HepG2 (cell line): ENCODE results near the gene DRAM1. TPM values are rescaled to one million over a fixed set of nuclear protein-coding genes. Genes with fewer than 3 reads are reported as not detected.

Experiments used
- ATAC-seq: fragments of 200-7000 bp; cut with Tn5 transposase; 3 replicates; pipeline ENCODE4 v1.9.1; 2020; ENCODE audit warnings: mild to moderate bottlenecking, moderate library complexity
- BruUV-seq: library from RNA; stranded (reverse); fragments of 400-500 nt; replicated peaks from 2 replicates; lab custom pipeline; 2021; lab: Mats Ljungman, UMichigan
- CTCF ChIA-PET: fragments of 300-600 bp; formaldehyde crosslinking; extraction: SDS; loops from one replicate; lab custom pipeline; 2021; ENCODE audit warnings: low total read pairs, inconsistent platforms, low intra/inter-chr PET ratio; lab: Yijun Ruan, JAX
- POLR2A ChIA-PET: fragments of 350-600 bp; sonication (Branson Sonifier 250); formaldehyde crosslinking; loops from one replicate; lab custom pipeline; 2020; ENCODE audit warnings: antibody characterized with exemption, inconsistent platforms; lab: Yijun Ruan, JAX
- DNase-seq: peaks from one replicate; pipeline ENCODE4 v3.0.0-alpha.2; 2015; ENCODE audit warnings: low spot score
- FAIRE-seq: peaks from 3 replicates; lab custom pipeline; 2011; peaks lifted over from hg19 to GRCh38; lab: Jason Lieb, UNC
- H2AFZ ChIP-seq: one replicate; pipeline ENCODE4 v1.6.1; 2011; ENCODE audit warnings: low read length, inconsistent platforms
- H3K27ac ChIP-seq: fragments of 300-600 bp; 3 replicates; pipeline ENCODE4 v1.8.0; 2011; ENCODE audit warnings: mixed run types, mild to moderate bottlenecking, mixed read lengths, low read length, inconsistent platforms; ENCODE audit not compliant: insufficient read depth; ENCODE audit errors: extremely low read length
- H3K27me3 ChIP-seq, 2 experiments: fragments of 200-600 bp in 1 of 2; 2 replicates in 1 of 2; 3 replicates in 1 of 2; pipeline versions ENCODE4 v1.6.0 to v1.8.0; 2011; ENCODE audit warnings: low read length in 2 of 2, mild to moderate bottlenecking in 2 of 2, moderate library complexity in 2 of 2, inconsistent platforms in 1 of 2; ENCODE audit not compliant: insufficient read depth in 2 of 2, control insufficient read depth in 1 of 2
- H3K36me3 ChIP-seq, 2 experiments: fragments of 200-600 bp in 1 of 2; replicated peaks in 1 of 2; 2 replicates in 1 of 2; 3 replicates in 1 of 2; pipeline versions ENCODE4 v1.5.1 to v1.8.0; 2011; ENCODE audit warnings: low read length in 2 of 2, inconsistent platforms in 1 of 2; ENCODE audit not compliant: insufficient read depth in 2 of 2, control insufficient read depth in 1 of 2
- H3K4me1 ChIP-seq: 2 replicates; pipeline ENCODE4 v1.5.1; 2012; ENCODE audit warnings: low read length, inconsistent platforms; ENCODE audit not compliant: insufficient read depth
- H3K4me2 ChIP-seq: 2 replicates; pipeline ENCODE4 v1.6.0; 2011; ENCODE audit warnings: low read depth, low read length, inconsistent platforms
- H3K4me3 ChIP-seq, 3 experiments: fragments of 200-600 bp in 1 of 3; sonication (generic), shearing (Covaris generic) in 1 of 3; replicated peaks in 1 of 3; 2 replicates each; pipeline ENCODE4 v1.5.1; 2011 to 2016; ENCODE audit warnings: low read length in 3 of 3, inconsistent platforms in 2 of 3, low read depth in 2 of 3, mild to moderate bottlenecking in 2 of 3, control low read depth in 1 of 3, mixed read lengths in 1 of 3; ENCODE audit not compliant: insufficient read depth in 1 of 3
- H3K79me2 ChIP-seq: one replicate; pipeline ENCODE4 v1.6.1; 2011; ENCODE audit warnings: low read length, inconsistent platforms; ENCODE audit not compliant: insufficient read depth
- H3K9ac ChIP-seq: 2 replicates; pipeline ENCODE4 v1.6.0; 2011; ENCODE audit warnings: mild to moderate bottlenecking, low read depth, low read length, inconsistent platforms; ENCODE audit not compliant: insufficient read depth
- H3K9me3 ChIP-seq: 2 replicates; pipeline ENCODE4 v1.5.1; 2012; ENCODE audit warnings: mild to moderate bottlenecking, low read length
- H4K20me1 ChIP-seq: 2 replicates; pipeline ENCODE4 v1.6.0; 2011; ENCODE audit warnings: inconsistent platforms, mild to moderate bottlenecking, low read length, moderate library complexity; ENCODE audit not compliant: insufficient read depth
- BRD4 ChIP-seq: sonication (generic); formaldehyde crosslinking; IDR thresholded peaks from 2 replicates; pipeline ENCODE4 v1.4.0; 2020; ENCODE audit warnings: missing genetic modification reagents
- MAZ ChIP-seq, 2 experiments: sonication (generic) in 1 of 2; formaldehyde crosslinking in 1 of 2; IDR thresholded peaks; 2 replicates each; pipeline versions ENCODE4 v1.5.0 to v1.6.1; 2012 to 2020; ENCODE audit warnings: low read depth in 2 of 2, mild to moderate bottlenecking in 2 of 2, borderline replicate concordance in 1 of 2, improper control_type of control experiment in 1 of 2, low read length in 1 of 2, missing genetic modification reagents in 1 of 2, moderate library complexity in 1 of 2
- RARA ChIP-seq: IDR thresholded peaks from 2 replicates; pipeline ENCODE4 v1.6.1; 2016; ENCODE audit warnings: missing genetic modification reagents, missing compliant biosample characterization
- SIX4 ChIP-seq: sonication (generic); formaldehyde crosslinking; IDR thresholded peaks from 2 replicates; pipeline ENCODE4 v1.4.0; 2020; ENCODE audit warnings: missing genetic modification reagents
- YEATS4 ChIP-seq: sonication (generic); formaldehyde crosslinking; IDR thresholded peaks from 2 replicates; pipeline ENCODE4 v1.4.0; 2020; ENCODE audit warnings: missing genetic modification reagents, borderline replicate concordance
- ZMYM3 ChIP-seq: sonication (generic); formaldehyde crosslinking; IDR thresholded peaks from 2 replicates; pipeline ENCODE4 v1.5.1; 2020; ENCODE audit warnings: mild to moderate bottlenecking, missing genetic modification reagents
- ZNF121 ChIP-seq: sonication (generic); formaldehyde crosslinking; IDR thresholded peaks from 2 replicates; pipeline ENCODE4 v1.5.0; 2020; ENCODE audit warnings: mild to moderate bottlenecking, missing genetic modification reagents
- ZNF18 ChIP-seq: sonication (generic); formaldehyde crosslinking; IDR thresholded peaks from 2 replicates; pipeline ENCODE4 v1.8.0; 2022; ENCODE audit warnings: mild to moderate bottlenecking, missing genetic modification reagents; ENCODE audit not compliant: insufficient replicate concordance
- ZNF546 ChIP-seq: sonication (generic); formaldehyde crosslinking; conservative IDR thresholded peaks from 2 replicates; pipeline ENCODE4 v1.8.1; 2023; ENCODE audit warnings: mild to moderate bottlenecking, missing genetic modification reagents
- WGBS: methylation state at CpG from one replicate; pipeline ENCODE4 v1.1.6; 2017; ENCODE audit warnings: low lambda C conversion rate; 5-methylcytosine and 5-hydroxymethylcytosine counted together
- in situ Hi-C: cut with HindIII; loops from 2 replicates; pipeline ENCODE4 v1.10.0; 2017; ENCODE audit warnings: low pct_unique_long_range_greater_than_20kb; ENCODE audit not compliant: extremely low pct_ligation_motif_present
- intact Hi-C: fragments of 100-400 bp; cut with micrococcal nuclease; formaldehyde crosslinking; loops from one replicate; pipeline ENCODE4 v1.10.0; 2022; ENCODE audit not compliant: unreplicated experiment
- polyA plus RNA-seq, 8 experiments: library from polyadenylated mRNA; depleted of rRNA in 3 of 8; stranded (reverse) in 7 of 8; unstranded in 1 of 8; fragments of >200 nt; fragmentation: Illumina TruSeq in 4 of 8; extraction: Trizol in 4 of 8; gene quantifications; 2 replicates each; pipeline versions ENCODE4 v1.2.1 to v1.2.3, GENCODE V29; 2011 to 2016; ENCODE audit warnings: low read depth in 4 of 8, missing spikeins in 1 of 8, mixed read lengths in 1 of 8; ENCODE audit not compliant: insufficient read depth in 1 of 8
- total RNA-seq, 5 experiments: library from RNA; depleted of rRNA; stranded (reverse); fragments of >200 nt; fragmentation: Illumina TruSeq; extraction: Trizol; gene quantifications; 2 replicates each; pipeline ENCODE4 v1.2.3, GENCODE V29; 2016; ENCODE audit warnings: low read depth in 1 of 5
- TF ChIP-seq, protein P1 (sequence below): sonication (generic); formaldehyde crosslinking; IDR thresholded peaks from 2 replicates; pipeline ENCODE4 v1.8.0; 2022; ENCODE audit warnings: missing genetic modification reagents, mild to moderate bottlenecking, moderate library complexity, borderline replicate concordance
- TF ChIP-seq, protein P2 (sequence below): sonication (generic); formaldehyde crosslinking; IDR thresholded peaks from 2 replicates; pipeline ENCODE4 v1.5.0; 2020; ENCODE audit warnings: mild to moderate bottlenecking, missing genetic modification reagents, borderline replicate concordance

Gene DRAM1
- total and polyA plus RNA-seq, 2 of the 13 experiments (the other 11 are each of a cell fraction or from before 2014, with no cell fraction given): 20.9 to 32.6 TPM

GRCh38 chr12:101877806-101878242 is 444 bp downstream of the DRAM1 start:
- no peaks in the 10 kb centered on the region for H4K20me1 ChIP-seq
- H3K4me1 ChIP-seq: peaks cover 60% of the 10 kb centered on the region
- H3K9ac ChIP-seq: peak overlapping the region; percentile 88
- DNase-seq (no peak), ATAC-seq (peak; percentile 53), FAIRE-seq (no peak)
- ChIA-PET POLR2A (interaction anchor here (0.9 to 1.8 kb wide), 3 partner anchors 11 to 47 kb away, joined by 6 to 13 read pairs (median 6); partner anchors contain the start of gene GNPTAB), CTCF (no interaction called here)
- H3K27me3 ChIP-seq: no peaks in the 10 kb centered on the region; a peak in 1 of 5 replicates
- H3K79me2 ChIP-seq: peaks cover 34% of the 10 kb centered on the region
- H2AFZ ChIP-seq: peak overlapping the region; percentile 39
- H3K36me3 ChIP-seq: peaks cover 0 to 4% of the 10 kb centered on the region in 2 experiments; a peak in 1 of 5 replicates
- H3K9me3 ChIP-seq: no peaks in the 10 kb centered on the region
- intact Hi-C loops: loop anchor here (2.0 kb wide), 1 partner anchor 31 kb away; no protein-coding TSS in a partner anchor
- peak overlapping the region; percentile 94 for H3K4me2 ChIP-seq
- peak overlapping the region; percentile 81 to 89 (median 85) for H3K4me3 ChIP-seq
- H3K27ac ChIP-seq: peak overlapping the region; percentile 93
- no TSS peak for BruUV-seq
- WGBS: 3% methylated on average over 7 of the region's 24 CpGs
- in situ Hi-C loops: no loop called here
- 0 out of 2 replicates have a peak, but pooled peaks have one; percentile 9 for TF ChIP-seq BRD4 (CRISPR knock-in tag)
- no peak for TF ChIP-seq ZNF121 (CRISPR knock-in tag)
- no peak for TF ChIP-seq RARA
- peak; percentile 50 for TF ChIP-seq ZMYM3 (CRISPR knock-in tag)
- TF ChIP-seq YEATS4 (CRISPR knock-in tag): no peak
- TF ChIP-seq, protein P1, sequence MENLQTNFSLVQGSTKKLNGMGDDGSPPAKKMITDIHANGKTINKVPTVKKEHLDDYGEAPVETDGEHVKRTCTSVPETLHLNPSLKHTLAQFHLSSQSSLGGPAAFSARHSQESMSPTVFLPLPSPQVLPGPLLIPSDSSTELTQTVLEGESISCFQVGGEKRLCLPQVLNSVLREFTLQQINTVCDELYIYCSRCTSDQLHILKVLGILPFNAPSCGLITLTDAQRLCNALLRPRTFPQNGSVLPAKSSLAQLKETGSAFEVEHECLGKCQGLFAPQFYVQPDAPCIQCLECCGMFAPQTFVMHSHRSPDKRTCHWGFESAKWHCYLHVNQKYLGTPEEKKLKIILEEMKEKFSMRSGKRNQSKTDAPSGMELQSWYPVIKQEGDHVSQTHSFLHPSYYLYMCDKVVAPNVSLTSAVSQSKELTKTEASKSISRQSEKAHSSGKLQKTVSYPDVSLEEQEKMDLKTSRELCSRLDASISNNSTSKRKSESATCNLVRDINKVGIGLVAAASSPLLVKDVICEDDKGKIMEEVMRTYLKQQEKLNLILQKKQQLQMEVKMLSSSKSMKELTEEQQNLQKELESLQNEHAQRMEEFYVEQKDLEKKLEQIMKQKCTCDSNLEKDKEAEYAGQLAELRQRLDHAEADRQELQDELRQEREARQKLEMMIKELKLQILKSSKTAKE (CRISPR knock-in tag): peak; percentile 23; the same call in 1 of the 2 replicates
- peak; percentile 1; the same call in 1 of the 2 replicates for TF ChIP-seq SIX4
- TF ChIP-seq ZNF546 (CRISPR knock-in tag): peak; percentile 17; the same call in 1 of the 2 replicates
- TF ChIP-seq ZNF18 (CRISPR knock-in tag): peak; percentile 45
- no peak for TF ChIP-seq MAZ (IDR thresholded peaks at IDR 0.05; ENCODE audit: borderline replicate concordance, low read depth, low read length)
- TF ChIP-seq MAZ (CRISPR knock-in tag; IDR thresholded peaks at IDR 0.05; ENCODE audit: low read depth): peak; percentile 6; the same call in 1 of the 2 replicates
- TF ChIP-seq, protein P2, sequence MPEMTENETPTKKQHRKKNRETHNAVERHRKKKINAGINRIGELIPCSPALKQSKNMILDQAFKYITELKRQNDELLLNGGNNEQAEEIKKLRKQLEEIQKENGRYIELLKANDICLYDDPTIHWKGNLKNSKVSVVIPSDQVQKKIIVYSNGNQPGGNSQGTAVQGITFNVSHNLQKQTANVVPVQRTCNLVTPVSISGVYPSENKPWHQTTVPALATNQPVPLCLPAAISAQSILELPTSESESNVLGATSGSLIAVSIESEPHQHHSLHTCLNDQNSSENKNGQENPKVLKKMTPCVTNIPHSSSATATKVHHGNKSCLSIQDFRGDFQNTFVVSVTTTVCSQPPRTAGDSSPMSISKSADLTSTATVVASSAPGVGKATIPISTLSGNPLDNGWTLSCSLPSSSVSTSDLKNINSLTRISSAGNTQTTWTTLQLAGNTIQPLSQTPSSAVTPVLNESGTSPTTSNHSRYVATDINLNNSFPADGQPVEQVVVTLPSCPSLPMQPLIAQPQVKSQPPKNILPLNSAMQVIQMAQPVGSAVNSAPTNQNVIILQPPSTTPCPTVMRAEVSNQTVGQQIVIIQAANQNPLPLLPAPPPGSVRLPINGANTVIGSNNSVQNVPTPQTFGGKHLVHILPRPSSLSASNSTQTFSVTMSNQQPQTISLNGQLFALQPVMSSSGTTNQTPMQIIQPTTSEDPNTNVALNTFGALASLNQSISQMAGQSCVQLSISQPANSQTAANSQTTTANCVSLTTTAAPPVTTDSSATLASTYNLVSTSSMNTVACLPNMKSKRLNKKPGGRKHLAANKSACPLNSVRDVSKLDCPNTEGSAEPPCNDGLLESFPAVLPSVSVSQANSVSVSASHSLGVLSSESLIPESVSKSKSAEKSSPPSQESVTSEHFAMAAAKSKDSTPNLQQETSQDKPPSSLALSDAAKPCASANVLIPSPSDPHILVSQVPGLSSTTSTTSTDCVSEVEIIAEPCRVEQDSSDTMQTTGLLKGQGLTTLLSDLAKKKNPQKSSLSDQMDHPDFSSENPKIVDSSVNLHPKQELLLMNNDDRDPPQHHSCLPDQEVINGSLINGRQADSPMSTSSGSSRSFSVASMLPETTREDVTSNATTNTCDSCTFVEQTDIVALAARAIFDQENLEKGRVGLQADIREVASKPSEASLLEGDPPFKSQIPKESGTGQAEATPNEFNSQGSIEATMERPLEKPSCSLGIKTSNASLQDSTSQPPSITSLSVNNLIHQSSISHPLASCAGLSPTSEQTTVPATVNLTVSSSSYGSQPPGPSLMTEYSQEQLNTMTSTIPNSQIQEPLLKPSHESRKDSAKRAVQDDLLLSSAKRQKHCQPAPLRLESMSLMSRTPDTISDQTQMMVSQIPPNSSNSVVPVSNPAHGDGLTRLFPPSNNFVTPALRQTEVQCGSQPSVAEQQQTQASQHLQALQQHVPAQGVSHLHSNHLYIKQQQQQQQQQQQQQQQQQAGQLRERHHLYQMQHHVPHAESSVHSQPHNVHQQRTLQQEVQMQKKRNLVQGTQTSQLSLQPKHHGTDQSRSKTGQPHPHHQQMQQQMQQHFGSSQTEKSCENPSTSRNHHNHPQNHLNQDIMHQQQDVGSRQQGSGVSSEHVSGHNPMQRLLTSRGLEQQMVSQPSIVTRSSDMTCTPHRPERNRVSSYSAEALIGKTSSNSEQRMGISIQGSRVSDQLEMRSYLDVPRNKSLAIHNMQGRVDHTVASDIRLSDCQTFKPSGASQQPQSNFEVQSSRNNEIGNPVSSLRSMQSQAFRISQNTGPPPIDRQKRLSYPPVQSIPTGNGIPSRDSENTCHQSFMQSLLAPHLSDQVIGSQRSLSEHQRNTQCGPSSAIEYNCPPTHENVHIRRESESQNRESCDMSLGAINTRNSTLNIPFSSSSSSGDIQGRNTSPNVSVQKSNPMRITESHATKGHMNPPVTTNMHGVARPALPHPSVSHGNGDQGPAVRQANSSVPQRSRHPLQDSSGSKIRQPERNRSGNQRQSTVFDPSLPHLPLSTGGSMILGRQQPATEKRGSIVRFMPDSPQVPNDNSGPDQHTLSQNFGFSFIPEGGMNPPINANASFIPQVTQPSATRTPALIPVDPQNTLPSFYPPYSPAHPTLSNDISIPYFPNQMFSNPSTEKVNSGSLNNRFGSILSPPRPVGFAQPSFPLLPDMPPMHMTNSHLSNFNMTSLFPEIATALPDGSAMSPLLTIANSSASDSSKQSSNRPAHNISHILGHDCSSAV: peak; percentile 70; the same call in 1 of the 2 replicates
